GM23338 (cell line): ENCODE results near the gene FBXW8. TPM values are rescaled to one million over a fixed set of nuclear protein-coding genes. Genes with fewer than 3 reads are reported as not detected.

Source experiments
- ATAC-seq: fragments of 200-7000 bp; cut with Tn5 transposase; 3 replicates; pipeline ENCODE4 v1.9.1; 2020
- DNase-seq: peaks from one replicate; pipeline ENCODE4 v3.0.0-alpha.2; 2015; ENCODE audit warnings: low spot score
- H2AFZ ChIP-seq: fragments of 200-600 bp; sonication (generic); 2 replicates; pipeline ENCODE4 v1.8.0; 2016; ENCODE audit warnings: antibody characterized with exemption, mild to moderate bottlenecking, moderate library complexity
- H3F3A ChIP-seq: fragments of 200-600 bp; sonication (generic); replicated peaks from 2 replicates; pipeline ENCODE4 v1.8.0; 2017; ENCODE audit warnings: antibody characterized with exemption, mixed run types, low read depth
- H3K27ac ChIP-seq: fragments of 200-600 bp; sonication (generic); 2 replicates; pipeline ENCODE4 v1.6.1; 2016; ENCODE audit warnings: low read depth
- H3K27me3 ChIP-seq: fragments of 200-600 bp; sonication (generic); 2 replicates; pipeline ENCODE4 v1.8.0; 2016; ENCODE audit warnings: mild to moderate bottlenecking, mixed run types, moderate library complexity; ENCODE audit not compliant: insufficient read depth
- H3K36me3 ChIP-seq: fragments of 200-600 bp; sonication (generic); 2 replicates; pipeline ENCODE4 v1.8.0; 2016; ENCODE audit warnings: mild to moderate bottlenecking; ENCODE audit not compliant: insufficient read depth
- H3K4me1 ChIP-seq: fragments of 200-600 bp; sonication (generic); 2 replicates; pipeline ENCODE4 v1.8.0; 2016; ENCODE audit warnings: mild to moderate bottlenecking, moderate library complexity; ENCODE audit not compliant: insufficient read depth
- H3K4me2 ChIP-seq: fragments of 200-600 bp; sonication (generic); 2 replicates; pipeline ENCODE4 v1.7.1; 2017; ENCODE audit warnings: mixed run types
- H3K4me3 ChIP-seq: fragments of 200-600 bp; sonication (generic); 2 replicates; pipeline ENCODE4 v1.6.1; 2016; ENCODE audit warnings: mixed run types
- H3K79me2 ChIP-seq: fragments of 200-600 bp; sonication (generic); replicated peaks from 2 replicates; pipeline ENCODE4 v1.8.0; 2017; ENCODE audit warnings: mild to moderate bottlenecking; ENCODE audit not compliant: insufficient read depth
- H3K9me2 ChIP-seq: fragments of 200-600 bp; sonication (generic); 2 replicates; pipeline ENCODE4 v1.8.0; 2017; ENCODE audit not compliant: insufficient read depth
- H4K20me1 ChIP-seq: fragments of 200-600 bp; sonication (generic); replicated peaks from 2 replicates; pipeline ENCODE4 v1.8.0; 2017; ENCODE audit warnings: mild to moderate bottlenecking; ENCODE audit not compliant: insufficient read depth
- H3K27ac Mint-ChIP-seq: 2 replicates; pipeline ENCODE4 v1.8.0; 2020; ENCODE audit warnings: inconsistent platforms, mild to moderate bottlenecking, moderate library complexity, mixed read lengths
- H3K27me3 Mint-ChIP-seq: 3 replicates; pipeline ENCODE4 v1.8.0; 2022; ENCODE audit warnings: low read depth, mild to moderate bottlenecking, moderate library complexity, mixed read lengths, inconsistent platforms; ENCODE audit not compliant: insufficient read depth, poor library complexity
- H3K36me3 Mint-ChIP-seq: 3 replicates; pipeline ENCODE4 v1.8.0; 2021; ENCODE audit warnings: low read depth, mild to moderate bottlenecking, inconsistent platforms, moderate library complexity, mixed read lengths
- H3K4me1 Mint-ChIP-seq: 3 replicates; pipeline ENCODE4 v1.8.0; 2020; ENCODE audit warnings: mild to moderate bottlenecking, inconsistent platforms, mixed read lengths
- H3K4me3 Mint-ChIP-seq: 3 replicates; pipeline ENCODE4 v1.8.0; 2021; ENCODE audit warnings: moderate library complexity, mild to moderate bottlenecking, inconsistent platforms, mixed read lengths
- H3K9me3 Mint-ChIP-seq: 3 replicates; pipeline ENCODE4 v1.8.0; 2020; ENCODE audit warnings: moderate library complexity, mild to moderate bottlenecking, inconsistent platforms, mixed read lengths
- CREB1 ChIP-seq: fragments of 250-450 bp; sonication (Bioruptor Pico); IDR thresholded peaks from 2 replicates; pipeline ENCODE4 v1.5.0; 2020; ENCODE audit warnings: low read depth, mild to moderate bottlenecking, moderate library complexity
- CTCF ChIP-seq, 2 experiments: fragments of 200-600 bp in 1 of 2; sonication (generic) in 1 of 2; conservative IDR thresholded peaks; 2 replicates each; pipeline versions ENCODE4 v1.5.1 to v1.6.1; 2016 to 2017; ENCODE audit warnings: antibody characterized with exemption in 2 of 2, low read depth in 2 of 2, mild to moderate bottlenecking in 2 of 2, moderate library complexity in 1 of 2
- ETS1 ChIP-seq: IDR thresholded peaks from 2 replicates; pipeline ENCODE4 v1.6.1; 2016; ENCODE audit warnings: antibody characterized with exemption
- EZH2phosphoT487 ChIP-seq: fragments of 200-600 bp; sonication (generic); IDR thresholded peaks from one replicate; pipeline ENCODE4 v1.8.1; 2018; ENCODE audit warnings: antibody characterized with exemption; ENCODE audit not compliant: unreplicated experiment
- JUNB ChIP-seq: IDR thresholded peaks from one replicate; pipeline ENCODE4 v1.6.1; 2016; ENCODE audit warnings: antibody characterized with exemption; ENCODE audit not compliant: unreplicated experiment
- NANOG ChIP-seq: IDR thresholded peaks from 2 replicates; pipeline ENCODE4 v1.6.1; 2016; ENCODE audit warnings: antibody characterized with exemption, borderline replicate concordance
- POLR2AphosphoS5 ChIP-seq: IDR thresholded peaks from 2 replicates; pipeline ENCODE4 v1.6.1; 2016; ENCODE audit warnings: antibody characterized with exemption, low read depth
- ZNF462 ChIP-seq: fragments of 250-450 bp; sonication (Bioruptor Pico); IDR thresholded peaks from 2 replicates; pipeline ENCODE4 v1.5.0; 2020; ENCODE audit warnings: mild to moderate bottlenecking, moderate library complexity
- long read RNA-seq: library from polyadenylated mRNA; unstranded; transcript quantifications from one replicate; pipeline ENCODE4 v2.0.0, GENCODE V29; 2020; ENCODE audit not compliant: unreplicated experiment
- polyA plus RNA-seq: library from polyadenylated mRNA; unstranded; fragments of >200 nt; fragmentation: Nextera tagmentation; extraction: Ambion mirVana; gene quantifications from 2 replicates; pipeline ENCODE4 v1.2.1, GENCODE V29; 2016
- total RNA-seq: library from RNA; depleted of rRNA; stranded (reverse); fragments of >200 nt; shearing (Covaris generic); gene quantifications from 2 replicates; pipeline ENCODE4 v1.2.3, GENCODE V29; 2014; rRNA removed

FBXW8 gene
- total RNA-seq (12.9 and 13.9 TPM in 2 replicates), polyA plus RNA-seq (4.6 and 4.7 TPM in 2 replicates)
- long read RNA-seq, full-length matches to known transcripts, result 2 of 8 reads
- long read RNA-seq, partial matches to known transcripts, result 5 of 8 reads
- long read RNA-seq, other reads (novel, unspliced or antisense), result 1 of 8 reads

- Mint-ChIP-seq H3K27me3 (peaks cover 10% of the 10 kb centered on the region), H3K36me3 (peaks cover 18% of the 10 kb centered on the region; the same call in 2 of the 3 replicates), H3K4me1 (peaks cover 11% of the 10 kb centered on the region; the same call in 2 of the 3 replicates), H3K27ac (peak within 1 kb of the TSS; percentile 91), H3K4me3 (peak within 1 kb of the TSS; percentile 88), H3K9me3 (no peaks in the 10 kb centered on the region)
- Histone ChIP-seq H3K9me2 (no peaks in the 10 kb centered on the region; the same call in 1 of the 2 replicates), H3K27ac (peak within 1 kb of the TSS; percentile 60), H3K79me2 (peaks cover 32% of the 10 kb centered on the region), H2AFZ (peak within 1 kb of the TSS; percentile 88), H3K4me1 (no peaks in the 10 kb centered on the region; the same call in 1 of the 2 replicates), H3K4me3 (peak within 1 kb of the TSS; percentile 54), H3K4me2 (peak within 1 kb of the TSS; percentile 96), H4K20me1 (peaks cover 8% of the 10 kb centered on the region; the same call in 1 of the 2 replicates), H3F3A (no peaks in the 10 kb centered on the region), H3K27me3 (no peaks in the 10 kb centered on the region), H3K36me3 (no peaks in the 10 kb centered on the region)
- DNase-seq, result peak; percentile 76
- peak; percentile 86 for ATAC-seq
- TF ChIP-seq CREB1 (CRISPR knock-in tag) (0 out of 2 replicates have a peak, but pooled peaks have one; percentile 32), ETS1 (no peak), POLR2AphosphoS5 (peak; percentile 75)
Measured at GRCh38 chr12:116910645-116911451, at the start of gene FBXW8. TSS of gene FBXW8 (plus strand) at chr12:116910950. CDS start at chr12:116911038, 88 bp downstream.

- Histone ChIP-seq H2AFZ (no peak overlapping the region), H3K4me1 (peaks cover 26% of the 10 kb centered on the region), H3K27me3 (no peaks in the 10 kb centered on the region), H4K20me1 (peaks cover 4% of the 10 kb centered on the region; the same call in 1 of the 2 replicates), H3K9me2 (no peaks in the 10 kb centered on the region), H3K79me2 (no peaks in the 10 kb centered on the region), H3K4me3 (no peak overlapping the region), H3K27ac (no peak overlapping the region), H3K4me2 (no peak overlapping the region), H3K36me3 (no peaks in the 10 kb centered on the region), H3F3A (no peaks in the 10 kb centered on the region)
- no peak overlapping the region for H3K4me3 Mint-ChIP-seq
- no peak for ATAC-seq
- H3K4me1 Mint-ChIP-seq, result peaks cover 32% of the 10 kb centered on the region
- no peaks in the 10 kb centered on the region for H3K36me3 Mint-ChIP-seq
- no peak overlapping the region for H3K27ac Mint-ChIP-seq
- no peak for TF ChIP-seq JUNB
- TF ChIP-seq NANOG, result no peak
- TF ChIP-seq ZNF462 (CRISPR knock-in tag), result no peak
- no peak for TF ChIP-seq CTCF (conservative IDR thresholded peaks at IDR 0.05; ENCODE audit: low read depth in 2 of 2)
- TF ChIP-seq POLR2AphosphoS5, result no peak
- TF ChIP-seq EZH2phosphoT487, result no peak
- TF ChIP-seq ETS1, result no peak
- peaks cover 8% of the 10 kb centered on the region for H3K27me3 Mint-ChIP-seq
- no peak for DNase-seq
- H3K9me3 Mint-ChIP-seq, result no peaks in the 10 kb centered on the region
Measured at GRCh38 chr12:116861320-116861719, 49.4 kb upstream of the FBXW8 start.
